Measurements from ENCODE around the gene MPPED1.

The MPPED1 gene, protein sequence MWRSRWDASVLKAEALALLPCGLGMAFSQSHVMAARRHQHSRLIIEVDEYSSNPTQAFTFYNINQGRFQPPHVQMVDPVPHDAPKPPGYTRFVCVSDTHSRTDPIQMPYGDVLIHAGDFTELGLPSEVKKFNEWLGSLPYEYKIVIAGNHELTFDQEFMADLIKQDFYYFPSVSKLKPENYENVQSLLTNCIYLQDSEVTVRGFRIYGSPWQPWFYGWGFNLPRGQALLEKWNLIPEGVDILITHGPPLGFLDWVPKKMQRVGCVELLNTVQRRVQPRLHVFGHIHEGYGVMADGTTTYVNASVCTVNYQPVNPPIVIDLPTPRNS

GRCh38 chr22:43411869-43412807 lies at the start of gene MPPED1:
Gene MPPED1 (plus strand): TSS chr22:43412014. CDS start chr22:43424986, 12,972 bp downstream.
- TF ChIP-seq CTCF (IDR thresholded peaks at IDR 0.05) = no peak

DNA sequence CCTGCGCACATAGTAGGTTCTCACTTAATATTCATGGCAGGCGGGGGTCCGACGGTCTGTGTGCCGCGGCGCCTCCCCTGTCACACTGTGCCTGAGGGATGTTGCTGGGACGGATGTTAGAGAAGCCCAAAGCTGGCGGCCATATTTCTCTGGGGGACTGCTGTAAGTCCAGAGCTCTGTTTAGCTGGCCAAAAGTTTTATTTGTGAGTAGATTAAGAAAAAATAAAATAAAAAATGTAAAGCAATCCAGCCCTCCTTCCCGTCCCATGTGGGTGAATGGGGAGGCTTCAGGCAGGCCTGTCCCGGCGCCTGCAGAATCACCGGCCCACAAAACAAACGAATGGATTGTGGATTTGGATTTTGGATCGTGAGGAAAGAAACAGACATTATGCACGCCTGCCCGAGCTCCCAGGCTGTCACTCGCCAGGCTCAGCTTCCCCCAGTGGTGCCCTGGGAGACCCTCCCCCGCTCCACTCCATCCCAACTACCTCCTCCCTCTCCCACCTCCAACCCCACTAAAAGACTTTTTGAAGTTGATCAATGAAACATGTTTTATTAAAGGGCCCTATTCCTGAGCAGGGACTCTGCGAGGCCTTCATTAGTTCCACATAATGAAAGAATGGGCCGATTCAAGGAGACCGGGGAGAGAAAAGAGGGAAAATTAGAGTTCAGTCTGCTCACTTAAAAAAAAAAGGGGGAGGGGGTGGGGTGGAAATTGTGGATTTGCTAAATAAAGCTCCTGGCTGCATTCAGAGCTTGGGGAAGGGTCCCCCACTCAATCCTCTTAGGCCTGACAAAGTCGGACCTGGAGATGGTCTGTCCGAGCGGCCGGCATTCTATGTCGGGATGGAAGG lies 48.3 kb upstream of the MPPED1 start:
- no peak for TF ChIP-seq CTCF (IDR thresholded peaks at IDR 0.05)

- no peak for TF ChIP-seq CTCF (IDR thresholded peaks at IDR 0.05)
Observed at GRCh38 chr22:43364169-43364435, 47.7 kb upstream of the MPPED1 start.

DNA sequence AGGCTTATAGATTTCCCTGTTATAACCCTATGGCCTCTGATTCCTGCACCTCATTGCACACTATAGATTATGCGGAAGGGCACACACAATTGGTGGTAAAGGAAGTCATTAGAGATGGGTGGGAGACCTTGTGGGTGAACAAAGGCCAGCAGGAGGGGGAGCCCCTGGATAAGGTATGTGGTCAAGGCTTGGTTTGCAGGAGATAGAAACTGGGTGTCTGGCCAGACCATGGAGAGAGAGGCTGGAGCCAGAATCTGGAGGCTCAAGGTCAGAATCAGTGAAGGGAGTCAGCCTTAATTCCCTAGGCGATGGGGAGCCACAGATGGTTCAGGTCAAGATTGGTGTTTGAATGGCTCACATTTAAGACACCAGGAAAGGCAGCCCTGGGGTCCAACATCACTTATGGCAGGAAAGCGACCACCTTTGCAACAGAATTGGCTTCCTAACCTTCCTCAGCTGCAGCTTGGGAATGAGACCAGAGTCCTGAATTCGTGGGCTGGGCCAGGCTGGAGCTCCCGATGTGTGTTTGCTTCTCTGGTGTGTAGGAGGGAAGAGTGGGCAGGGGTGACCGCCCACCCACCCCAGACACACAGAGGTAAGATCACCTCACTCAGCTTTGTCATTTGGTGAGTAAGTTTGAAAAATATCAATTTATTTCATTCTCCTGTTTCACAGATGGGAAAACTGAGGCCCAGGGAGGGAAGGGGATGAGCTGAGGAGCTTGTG lies 45.9 kb upstream of the MPPED1 start:
- TF ChIP-seq CTCF (IDR thresholded peaks at IDR 0.05) = no peak

GRCh38 chr22:43370036-43370435 lies 41.8 kb upstream of the MPPED1 start:
- no peak for TF ChIP-seq CTCF (IDR thresholded peaks at IDR 0.05)

GRCh38 chr22:43375951-43376455 lies 35.8 kb upstream of the MPPED1 start:
- TF ChIP-seq CTCF (IDR thresholded peaks at IDR 0.05) = no peak

All from LNCAP (cell line).